Inferior parietal cortex (tissue), 1 donor: ENCODE results near the gene KDM7A.

Source experiments
- DNase-seq: peaks from one replicate; pipeline ENCODE4 v3.0.0-alpha.2; 2016; ENCODE audit errors: extremely low spot score

Gene KDM7A

GRCh38 chr7:140054751-140055150 lies 122.0 kb downstream of the KDM7A start:
- no peak for DNase-seq

- no peak for DNase-seq
Observed at GRCh38 chr7:140053812-140054539, 122.8 kb downstream of the KDM7A start.

GRCh38 chr7:140051820-140052219 lies 125.0 kb downstream of the KDM7A start:
- no peak for DNase-seq

- no peak for DNase-seq
Observed at GRCh38 chr7:140050100-140050499, 126.7 kb downstream of the KDM7A start.

GRCh38 chr7:140049339-140050024 lies 127.3 kb downstream of the KDM7A start:
- no peak for DNase-seq

GRCh38 chr7:140048989-140049338 lies 127.8 kb downstream of the KDM7A start:
- no peak for DNase-seq

- DNase-seq = no peak
Observed at GRCh38 chr7:140048138-140048537, 128.6 kb downstream of the KDM7A start.

GRCh38 chr7:140047197-140047596 lies 129.6 kb downstream of the KDM7A start:
- DNase-seq = no peak

- no peak for DNase-seq
Observed at GRCh38 chr7:140045697-140046096, 131.1 kb downstream of the KDM7A start.

- DNase-seq = no peak
Observed at GRCh38 chr7:140044251-140044650, 132.5 kb downstream of the KDM7A start.

GRCh38 chr7:140042386-140042670 lies 134.5 kb downstream of the KDM7A start:
- no peak for DNase-seq

GRCh38 chr7:140041659-140042385 lies 135.0 kb downstream of the KDM7A start:
- no peak for DNase-seq

- DNase-seq = no peak
Observed at GRCh38 chr7:140039896-140040295, 136.9 kb downstream of the KDM7A start.

- no peak for DNase-seq
Observed at GRCh38 chr7:140039066-140039465, 137.7 kb downstream of the KDM7A start.

GRCh38 chr7:140036224-140036962 lies 140.4 kb downstream of the KDM7A start:
- no peak for DNase-seq

- DNase-seq = no peak
Observed at GRCh38 chr7:140035400-140036223, 141.2 kb downstream of the KDM7A start.
